ENCODE results near the gene MRI1. TPM values are rescaled to one million over a fixed set of nuclear protein-coding genes. Genes with fewer than 3 reads are reported as not detected.
A peak's percentile ranks its signal among the peaks of the same experiment; 100 is the strongest.

The MRI1 gene
- total RNA-seq, 1 donor from 2014 or later: 28.7 TPM

DNA sequence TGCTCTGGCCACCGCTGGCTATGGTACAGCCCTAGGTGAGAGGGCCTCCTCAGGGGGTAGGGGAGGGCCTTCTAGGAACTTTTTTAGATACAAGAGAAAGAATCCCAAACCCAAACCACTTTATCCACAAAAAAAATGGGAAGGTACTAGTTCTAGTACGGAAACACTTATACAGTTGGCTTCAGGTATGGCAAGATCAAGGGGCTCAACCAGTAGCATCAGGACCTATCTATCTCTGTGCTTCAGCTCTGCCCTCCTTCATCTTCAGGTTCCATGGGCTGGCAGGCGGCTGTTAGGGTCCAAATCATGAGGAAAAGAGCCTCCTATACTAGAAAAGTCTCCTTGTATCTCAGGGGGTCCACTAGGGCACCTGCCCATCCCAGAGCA lies 1.8 kb downstream of the MRI1 start:
- no peaks in the 10 kb centered on the region for H3K27me3 Mint-ChIP-seq (ENCODE audit: low read depth)
- H3K4me1 Mint-ChIP-seq: peaks cover 8% of the 10 kb centered on the region
- TF ChIP-seq, protein P1, sequence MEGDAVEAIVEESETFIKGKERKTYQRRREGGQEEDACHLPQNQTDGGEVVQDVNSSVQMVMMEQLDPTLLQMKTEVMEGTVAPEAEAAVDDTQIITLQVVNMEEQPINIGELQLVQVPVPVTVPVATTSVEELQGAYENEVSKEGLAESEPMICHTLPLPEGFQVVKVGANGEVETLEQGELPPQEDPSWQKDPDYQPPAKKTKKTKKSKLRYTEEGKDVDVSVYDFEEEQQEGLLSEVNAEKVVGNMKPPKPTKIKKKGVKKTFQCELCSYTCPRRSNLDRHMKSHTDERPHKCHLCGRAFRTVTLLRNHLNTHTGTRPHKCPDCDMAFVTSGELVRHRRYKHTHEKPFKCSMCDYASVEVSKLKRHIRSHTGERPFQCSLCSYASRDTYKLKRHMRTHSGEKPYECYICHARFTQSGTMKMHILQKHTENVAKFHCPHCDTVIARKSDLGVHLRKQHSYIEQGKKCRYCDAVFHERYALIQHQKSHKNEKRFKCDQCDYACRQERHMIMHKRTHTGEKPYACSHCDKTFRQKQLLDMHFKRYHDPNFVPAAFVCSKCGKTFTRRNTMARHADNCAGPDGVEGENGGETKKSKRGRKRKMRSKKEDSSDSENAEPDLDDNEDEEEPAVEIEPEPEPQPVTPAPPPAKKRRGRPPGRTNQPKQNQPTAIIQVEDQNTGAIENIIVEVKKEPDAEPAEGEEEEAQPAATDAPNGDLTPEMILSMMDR (IDR thresholded peaks at IDR 0.05; ENCODE audit: unreplicated experiment): no peak
- H3K36me3 Mint-ChIP-seq: peaks cover 16% of the 10 kb centered on the region
- H3K9me3 Mint-ChIP-seq: no peaks in the 10 kb centered on the region
- no peak for DNase-seq (ENCODE audit: low spot score in 2 of 2, unreplicated experiment in 2 of 2)
- H3K4me3 Mint-ChIP-seq: no peak overlapping the region
- no peak overlapping the region for H3K27ac Mint-ChIP-seq

DNA sequence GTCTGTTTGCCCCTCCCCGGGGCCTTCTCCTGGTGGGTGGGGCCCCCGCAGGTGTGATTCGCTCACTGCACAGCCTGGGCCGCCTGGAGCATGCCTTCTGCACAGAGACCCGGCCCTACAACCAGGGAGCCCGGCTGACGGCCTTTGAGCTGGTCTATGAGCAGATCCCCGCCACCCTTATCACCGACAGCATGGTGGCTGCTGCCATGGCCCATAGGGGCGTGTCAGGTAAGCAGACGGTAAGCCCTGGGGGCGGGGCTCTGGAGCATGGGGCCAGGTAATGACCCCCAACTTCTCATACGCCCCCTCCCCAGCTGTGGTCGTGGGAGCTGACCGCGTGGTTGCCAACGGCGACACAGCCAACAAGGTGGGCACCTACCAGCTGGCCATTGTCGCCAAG lies 4.2 kb downstream of the MRI1 start:
- H3K27ac Mint-ChIP-seq: no peak overlapping the region
- H3K9me3 Mint-ChIP-seq: no peaks in the 10 kb centered on the region
- TF ChIP-seq, protein P1 (IDR thresholded peaks at IDR 0.05; ENCODE audit: unreplicated experiment): no peak
- no peak overlapping the region for H3K4me3 Mint-ChIP-seq
- H3K27me3 Mint-ChIP-seq (ENCODE audit: low read depth): no peaks in the 10 kb centered on the region
- H3K36me3 Mint-ChIP-seq: peaks cover 11% of the 10 kb centered on the region
- DNase-seq (ENCODE audit: low spot score in 2 of 2, unreplicated experiment in 2 of 2): no peak
- peaks cover 8% of the 10 kb centered on the region for H3K4me1 Mint-ChIP-seq

DNA sequence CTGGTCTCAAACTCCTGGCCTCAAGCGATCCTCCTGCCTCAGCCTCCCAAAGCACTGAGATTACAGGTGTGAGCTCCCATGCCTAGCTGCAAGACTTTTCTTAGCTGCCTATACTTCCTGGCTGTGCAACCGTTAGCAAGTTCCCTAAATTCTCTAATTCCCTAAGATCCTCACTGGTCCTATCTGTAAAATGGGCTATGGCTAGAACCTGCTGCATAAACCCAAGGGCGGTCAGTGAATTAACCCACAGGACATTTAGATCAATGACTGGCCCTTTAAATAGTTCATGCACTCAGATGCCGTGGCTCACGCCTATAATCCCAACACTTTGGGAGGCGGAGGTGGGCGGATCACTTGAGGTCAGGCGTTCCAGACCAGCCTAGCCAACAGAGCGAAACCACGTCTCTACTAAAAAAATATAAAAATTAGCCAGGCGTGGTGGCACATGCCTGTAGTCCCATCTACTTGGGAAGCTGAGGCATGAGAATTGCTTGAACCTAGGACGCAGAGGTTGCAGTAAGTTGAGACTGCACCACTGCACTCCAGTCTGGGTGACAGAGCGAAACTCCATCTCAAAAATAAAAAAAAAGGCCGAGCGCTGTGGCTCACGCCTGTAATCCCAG lies 5.8 kb downstream of the MRI1 start:
- Mint-ChIP-seq H3K27ac (no peak overlapping the region), H3K9me3 (no peaks in the 10 kb centered on the region), H3K4me1 (peaks cover 14% of the 10 kb centered on the region), H3K27me3 (ENCODE audit: low read depth) (no peaks in the 10 kb centered on the region), H3K4me3 (no peak overlapping the region), H3K36me3 (peaks cover 11% of the 10 kb centered on the region)
- DNase-seq (ENCODE audit: low spot score in 2 of 2, unreplicated experiment in 2 of 2): no peak
- TF ChIP-seq, protein P1 (IDR thresholded peaks at IDR 0.05; ENCODE audit: unreplicated experiment): no peak

DNA sequence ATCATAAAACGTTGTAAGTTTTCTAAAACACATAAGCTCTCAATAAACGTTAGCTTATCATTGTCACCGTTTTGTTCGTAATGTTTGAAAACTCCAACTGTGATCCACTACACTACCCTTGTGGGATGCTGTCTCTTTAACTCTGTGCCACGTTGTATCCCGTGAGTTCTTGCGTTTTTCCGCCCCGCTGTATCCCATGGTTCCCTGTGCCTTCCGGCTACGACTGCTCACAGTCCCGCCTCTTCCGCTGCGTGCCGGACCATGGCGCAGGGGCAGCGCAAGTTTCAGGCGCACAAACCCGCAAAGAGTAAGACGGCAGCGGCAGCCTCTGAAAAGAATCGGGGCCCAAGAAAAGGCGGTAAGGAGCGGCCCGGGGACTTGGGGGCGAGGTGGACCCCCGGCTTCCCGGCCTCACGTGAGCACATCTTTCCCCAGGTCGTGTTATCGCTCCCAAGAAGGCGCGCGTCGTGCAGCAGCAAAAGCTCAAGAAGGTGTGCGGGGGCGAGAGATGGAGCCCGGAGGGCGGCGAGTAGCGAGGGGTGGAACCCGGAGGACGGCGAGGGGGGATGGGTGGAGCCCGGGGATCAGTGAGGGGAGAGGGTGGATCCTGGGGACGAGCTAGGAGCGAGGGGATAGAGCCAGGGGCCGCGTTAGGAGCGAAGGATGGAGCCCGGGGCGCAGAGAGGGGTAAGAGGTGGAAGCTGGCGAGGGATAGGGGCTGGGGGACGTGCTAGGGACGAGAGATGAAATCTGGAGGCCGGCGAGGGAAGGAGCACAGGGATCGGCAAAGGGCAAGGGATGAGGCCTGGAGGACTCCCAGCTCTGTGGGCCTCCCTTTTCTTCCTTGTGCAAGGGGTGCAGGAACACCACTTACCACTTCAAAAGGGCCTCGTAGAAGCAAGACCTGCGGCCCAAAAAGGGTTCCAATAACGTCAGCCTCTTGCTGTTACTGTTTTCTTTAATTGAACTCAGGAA lies 10.2 kb downstream of the MRI1 start, which contains the start of gene C19orf53:
C19orf53 (plus strand) TSS at position 240 of the 975 bp plus-strand sequence; CDS start at position 262, 22 bp downstream.
- Mint-ChIP-seq H3K4me1 (peaks cover 22% of the 10 kb centered on the region), H3K27ac (peak within 1 kb of the TSS; percentile 98), H3K9me3 (no peaks in the 10 kb centered on the region), H3K27me3 (ENCODE audit: low read depth) (no peaks in the 10 kb centered on the region), H3K4me3 (peak within 1 kb of the TSS; percentile 95), H3K36me3 (peaks cover 18% of the 10 kb centered on the region)
- peak; percentile 68 to 81 for DNase-seq (ENCODE audit: low spot score in 2 of 2, unreplicated experiment in 2 of 2)
- TF ChIP-seq, protein P1 (IDR thresholded peaks at IDR 0.05; ENCODE audit: unreplicated experiment): no peak

DNA sequence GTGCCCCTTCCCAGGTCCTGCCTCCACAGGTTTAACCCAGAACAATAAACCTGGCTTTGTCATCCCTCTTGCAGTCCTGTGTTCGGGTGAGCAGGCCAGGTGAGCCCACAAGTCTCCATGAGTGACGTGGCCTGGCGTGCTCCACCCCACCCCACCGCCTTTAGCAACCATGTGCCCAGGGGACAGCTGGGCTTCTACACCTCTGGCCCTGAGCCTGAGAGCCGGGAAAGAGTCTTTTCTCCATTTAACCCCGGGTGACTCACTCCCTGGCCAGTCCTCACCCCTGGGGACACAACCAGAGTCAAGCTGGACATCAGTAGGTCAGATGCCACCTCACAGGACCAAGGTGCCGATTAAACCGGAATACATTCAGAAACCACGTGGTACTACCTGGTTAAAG lies 14.1 kb downstream of the MRI1 start:
- peaks cover 13% of the 10 kb centered on the region for H3K36me3 Mint-ChIP-seq
- DNase-seq (ENCODE audit: low spot score in 2 of 2, unreplicated experiment in 2 of 2): no peak
- H3K27me3 Mint-ChIP-seq (ENCODE audit: low read depth): no peaks in the 10 kb centered on the region
- TF ChIP-seq, protein P1 (IDR thresholded peaks at IDR 0.05; ENCODE audit: unreplicated experiment): no peak
- H3K4me3 Mint-ChIP-seq: no peak overlapping the region
- H3K9me3 Mint-ChIP-seq: no peaks in the 10 kb centered on the region
- H3K27ac Mint-ChIP-seq: no peak overlapping the region
- H3K4me1 Mint-ChIP-seq: peaks cover 29% of the 10 kb centered on the region
